ENCODE results near the gene HDAC5. TPM values are rescaled to one million over a fixed set of nuclear protein-coding genes. Genes with fewer than 3 reads are reported as not detected.
"Not testable (repeated sequence)": the region's sequence is repeated elsewhere in the genome, so short reads cannot be mapped to it uniquely, and the experiment has no call there.

The HDAC5 gene
- total RNA-seq, 3 donors from 2014 or later = 18.9 to 48.3 (median 32.4) TPM

DNA sequence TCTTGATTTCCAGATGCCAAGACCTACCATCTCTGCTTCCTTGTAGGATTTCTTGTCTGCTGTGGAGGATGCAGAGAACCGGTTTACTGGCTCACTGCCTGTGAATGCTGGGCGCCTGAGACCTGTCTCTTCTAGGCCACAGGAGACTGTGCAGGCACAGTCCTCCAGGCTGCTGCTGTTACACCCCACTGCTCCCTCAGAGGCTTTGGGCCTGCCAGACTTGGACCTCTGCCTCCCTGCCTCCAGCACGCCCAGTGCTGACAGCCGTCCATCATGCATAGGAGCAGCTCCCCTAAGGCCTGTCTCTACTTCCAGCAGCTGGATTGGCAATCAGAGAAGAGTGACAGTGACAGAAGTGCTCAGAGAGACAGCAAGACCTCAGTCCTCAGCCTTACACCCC is 24.4 kb upstream of the HDAC5 start:
- Histone ChIP-seq H3K4me3 (no peak overlapping the region), H3K9me3 (no peaks in the 10 kb centered on the region), H3K4me1 (ENCODE audit: low read depth) (no peaks in the 10 kb centered on the region), H3K36me3 (ENCODE audit: low read depth) (no peaks in the 10 kb centered on the region)
- intact Hi-C loops (cut with DNase I, micrococcal nuclease) = no loop called here
- no peak for DNase-seq
- TF ChIP-seq, protein P1, sequence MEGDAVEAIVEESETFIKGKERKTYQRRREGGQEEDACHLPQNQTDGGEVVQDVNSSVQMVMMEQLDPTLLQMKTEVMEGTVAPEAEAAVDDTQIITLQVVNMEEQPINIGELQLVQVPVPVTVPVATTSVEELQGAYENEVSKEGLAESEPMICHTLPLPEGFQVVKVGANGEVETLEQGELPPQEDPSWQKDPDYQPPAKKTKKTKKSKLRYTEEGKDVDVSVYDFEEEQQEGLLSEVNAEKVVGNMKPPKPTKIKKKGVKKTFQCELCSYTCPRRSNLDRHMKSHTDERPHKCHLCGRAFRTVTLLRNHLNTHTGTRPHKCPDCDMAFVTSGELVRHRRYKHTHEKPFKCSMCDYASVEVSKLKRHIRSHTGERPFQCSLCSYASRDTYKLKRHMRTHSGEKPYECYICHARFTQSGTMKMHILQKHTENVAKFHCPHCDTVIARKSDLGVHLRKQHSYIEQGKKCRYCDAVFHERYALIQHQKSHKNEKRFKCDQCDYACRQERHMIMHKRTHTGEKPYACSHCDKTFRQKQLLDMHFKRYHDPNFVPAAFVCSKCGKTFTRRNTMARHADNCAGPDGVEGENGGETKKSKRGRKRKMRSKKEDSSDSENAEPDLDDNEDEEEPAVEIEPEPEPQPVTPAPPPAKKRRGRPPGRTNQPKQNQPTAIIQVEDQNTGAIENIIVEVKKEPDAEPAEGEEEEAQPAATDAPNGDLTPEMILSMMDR (IDR thresholded peaks at IDR 0.05) = no peak
- no peak for ATAC-seq

DNA sequence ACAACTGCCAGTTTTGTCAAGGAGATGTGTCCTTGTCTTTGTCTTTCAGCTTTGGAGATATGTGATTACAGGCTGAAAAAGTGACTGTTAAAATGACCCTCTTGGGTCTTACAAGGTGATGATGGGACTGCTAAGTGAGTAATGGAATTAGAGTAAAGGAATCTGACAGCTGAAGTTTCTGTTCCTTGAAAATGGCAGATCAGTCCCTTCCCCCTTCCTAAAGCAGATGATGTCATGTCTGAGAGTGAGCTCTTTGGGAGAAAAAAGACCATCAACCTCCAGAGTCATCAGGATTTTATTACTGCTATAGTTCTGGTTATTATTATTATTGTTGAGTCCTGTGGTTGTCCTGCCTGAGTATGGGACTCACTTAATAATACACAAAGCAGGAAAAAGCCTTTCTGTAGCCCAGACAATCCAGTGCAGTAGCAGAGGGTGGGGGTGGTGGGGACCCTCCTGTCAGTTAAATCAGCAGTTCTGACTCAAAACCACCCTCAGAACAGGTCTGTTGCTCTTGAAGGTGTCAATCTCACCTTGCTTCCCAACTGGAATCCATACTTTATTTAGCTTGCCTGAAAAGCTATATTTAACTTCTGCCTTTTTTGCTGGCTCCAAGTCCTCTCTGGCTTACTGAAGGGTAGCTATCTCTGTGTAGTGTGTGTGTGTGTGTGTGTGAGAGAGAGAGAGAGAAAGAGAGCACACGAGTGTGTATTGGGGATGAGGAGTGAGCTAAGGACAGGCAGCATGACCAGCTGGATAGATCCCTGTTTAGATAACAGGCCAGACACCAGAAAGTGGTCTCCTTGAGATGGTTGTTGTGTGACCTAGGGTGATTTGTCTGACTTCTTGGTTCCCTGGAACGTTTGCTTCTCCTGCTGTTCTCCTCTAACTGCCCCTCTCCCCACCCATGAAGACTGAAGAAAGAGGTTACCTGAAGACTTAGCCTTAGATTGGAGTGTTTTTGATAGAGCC is 23.2 kb upstream of the HDAC5 start:
- no peaks in the 10 kb centered on the region for H3K36me3 ChIP-seq (ENCODE audit: low read depth)
- no peaks in the 10 kb centered on the region for H3K4me1 ChIP-seq (ENCODE audit: low read depth)
- ATAC-seq (no peak), DNase-seq (no peak)
- no peaks in the 10 kb centered on the region for H3K9me3 ChIP-seq
- intact Hi-C loops (cut with DNase I, micrococcal nuclease) = no loop called here
- TF ChIP-seq, protein P1 (IDR thresholded peaks at IDR 0.05) = no peak
- no peak overlapping the region for H3K4me3 ChIP-seq

DNA sequence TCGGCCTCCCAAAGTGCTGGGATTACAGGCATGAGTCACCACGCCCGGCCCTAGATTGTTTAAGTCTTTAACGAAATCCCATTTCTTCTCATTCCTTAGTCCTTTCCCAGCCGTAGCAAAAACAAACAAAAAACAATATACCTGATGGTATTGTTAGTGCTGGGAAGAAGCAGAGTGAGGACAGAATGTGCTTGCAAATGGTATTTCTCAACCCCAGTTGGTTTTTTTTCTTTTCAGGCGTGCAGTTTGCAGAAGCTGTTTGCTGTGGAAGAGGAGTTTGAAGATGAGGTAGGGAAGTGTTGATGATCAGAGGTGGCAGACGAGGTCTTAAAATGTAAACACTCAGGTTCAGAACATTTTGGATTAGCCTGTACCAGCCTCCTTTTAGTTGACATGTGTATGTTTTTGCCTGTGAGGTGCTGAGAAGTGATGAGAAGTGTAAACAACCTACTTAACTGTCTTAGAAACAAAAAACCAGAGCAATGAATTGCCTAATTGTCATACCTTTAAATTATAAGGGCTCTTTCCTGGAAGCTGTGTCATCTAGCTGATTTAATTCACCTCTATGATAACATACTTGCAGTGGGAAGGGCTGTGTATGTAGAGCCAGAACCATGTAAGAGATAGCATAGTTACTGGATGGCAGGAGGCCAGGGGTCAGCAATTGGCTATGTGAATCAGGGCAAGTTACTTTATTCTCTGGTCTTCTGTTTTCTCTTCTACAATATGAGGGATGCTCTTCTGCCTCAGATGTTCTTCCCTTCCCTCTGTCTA is 21.7 kb upstream of the HDAC5 start:
- H3K4me1 ChIP-seq (ENCODE audit: low read depth) = no peaks in the 10 kb centered on the region
- ATAC-seq (no peak), DNase-seq (no peak)
- no peaks in the 10 kb centered on the region for H3K9me3 ChIP-seq
- TF ChIP-seq, protein P1 (IDR thresholded peaks at IDR 0.05) = no peak
- H3K36me3 ChIP-seq (ENCODE audit: low read depth) = no peaks in the 10 kb centered on the region
- H3K4me3 ChIP-seq = no peak overlapping the region
- intact Hi-C loops (cut with DNase I, micrococcal nuclease) = no loop called here

DNA sequence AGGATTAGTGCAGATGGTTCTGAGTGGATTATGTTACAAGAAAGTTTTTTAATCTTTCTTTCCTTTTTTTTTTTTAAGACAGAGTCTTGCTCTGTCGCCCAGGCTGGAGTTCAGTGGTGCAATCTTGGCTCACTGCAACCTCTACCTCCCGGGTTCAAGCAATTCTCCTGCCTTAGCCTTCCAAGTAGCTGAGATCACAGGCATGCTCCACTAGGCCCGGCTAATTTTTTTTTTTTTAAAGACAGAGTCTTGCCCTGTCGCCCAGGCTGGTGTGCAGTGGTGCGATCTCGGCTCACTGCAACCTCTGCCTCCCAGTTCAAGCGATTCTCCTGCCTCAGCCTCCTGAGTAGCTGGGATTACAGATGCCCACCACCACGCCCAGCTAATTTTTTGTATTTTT is 20.5 kb upstream of the HDAC5 start:
- H3K4me1 ChIP-seq (ENCODE audit: low read depth); intact Hi-C loops (cut with DNase I, micrococcal nuclease); ATAC-seq; DNase-seq; H3K9me3 ChIP-seq; H3K4me3 ChIP-seq; H3K36me3 ChIP-seq (ENCODE audit: low read depth): not testable (repeated sequence)

DNA sequence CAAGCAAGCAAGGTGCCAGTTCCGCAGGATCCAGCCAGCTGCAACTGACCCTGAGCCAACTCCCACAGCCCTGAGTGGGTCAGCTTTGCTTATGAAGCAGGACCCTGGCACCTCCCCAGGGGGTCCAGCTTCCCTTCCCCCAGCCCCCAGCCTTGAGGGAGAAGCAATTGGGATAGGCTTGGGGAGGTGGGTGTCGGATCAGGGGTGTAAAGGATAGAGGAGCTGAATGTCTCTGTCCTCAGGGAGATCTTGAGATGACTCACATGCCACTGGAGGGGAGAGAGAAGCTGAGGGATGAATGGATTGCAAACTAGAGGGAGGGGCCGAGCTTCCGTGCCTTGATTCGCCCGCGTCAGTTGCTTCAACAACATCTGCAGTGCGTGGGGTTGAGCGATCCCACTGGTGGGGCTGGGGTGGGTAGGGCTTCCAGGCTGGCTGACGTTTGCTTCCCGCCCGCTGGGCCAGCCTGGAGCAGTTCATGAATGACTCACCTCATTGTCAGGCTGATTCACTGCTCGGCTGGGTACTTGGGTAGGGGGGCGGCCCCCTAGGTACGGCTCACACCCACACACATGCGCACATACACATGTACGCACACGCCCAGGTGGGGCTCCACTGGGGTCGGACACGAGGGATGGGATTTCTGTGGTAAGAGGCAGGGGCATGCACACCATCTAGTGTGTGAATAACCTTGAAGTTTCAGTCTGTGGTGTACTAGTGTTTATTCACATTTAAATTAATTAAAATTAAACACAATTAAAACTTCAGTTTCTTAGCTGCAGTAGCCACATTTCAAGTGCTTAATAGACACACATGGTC is 14.7 kb upstream of the HDAC5 start:
- H3K36me3 ChIP-seq (ENCODE audit: low read depth) = no peaks in the 10 kb centered on the region
- H3K9me3 ChIP-seq = no peaks in the 10 kb centered on the region
- H3K4me3 ChIP-seq = no peak overlapping the region
- DNase-seq = peak; percentile 51 to 83 (median 67)
- H3K4me1 ChIP-seq (ENCODE audit: low read depth) = peaks cover 7% of the 10 kb centered on the region
- TF ChIP-seq, protein P1 (IDR thresholded peaks at IDR 0.05) = no peak
- ATAC-seq = peak; percentile 76
- intact Hi-C loops (cut with DNase I, micrococcal nuclease) = no loop called here
